Natural killer cell (primary cell): Measurements from ENCODE around the gene RBFOX2. TPM values are rescaled to one million over a fixed set of nuclear protein-coding genes. Genes with fewer than 3 reads are reported as not detected.

ENCODE experiments used
- ATAC-seq, 3 donors: fragments of 150-1000 bp in 2 of 3; fragments of 200-7000 bp in 1 of 3; cut with Tn5 transposase; 1 replicate in 1 of 3; 2 replicates in 2 of 3; pipeline ENCODE4 v1.10.0; 2021; ENCODE audit warnings: mild to moderate bottlenecking in 2 of 3, moderate library complexity in 2 of 3
- DNase-seq, 2 donors: peaks; one replicate each; pipeline versions ENCODE4 v3.0.0 to v3.0.0-alpha.2; 2013 to 2021; ENCODE audit warnings: mixed read lengths in 1 of 2
- H3K27ac ChIP-seq: one replicate; pipeline ENCODE4 v1.5.1; 2013; ENCODE audit warnings: mild to moderate bottlenecking, low read length
- H3K27me3 ChIP-seq: one replicate; pipeline ENCODE4 v1.6.1; 2013; ENCODE audit warnings: low read length; ENCODE audit not compliant: control insufficient read depth, insufficient read depth
- H3K36me3 ChIP-seq: one replicate; pipeline ENCODE4 v1.6.1; 2013; ENCODE audit warnings: low read length; ENCODE audit not compliant: control insufficient read depth, insufficient read depth
- H3K4me1 ChIP-seq: one replicate; pipeline ENCODE4 v1.6.1; 2013; ENCODE audit warnings: low read length; ENCODE audit not compliant: control insufficient read depth, insufficient read depth
- H3K4me3 ChIP-seq: one replicate; pipeline ENCODE4 v1.5.1; 2013; ENCODE audit warnings: low read length
- H3K9me3 ChIP-seq: one replicate; pipeline ENCODE4 v1.6.1; 2013; ENCODE audit warnings: low read length; ENCODE audit not compliant: control insufficient read depth, insufficient read depth
- H3K27ac Mint-ChIP-seq, 2 donors: one replicate each; pipeline ENCODE4 v1.8.0; 2022; ENCODE audit warnings: mild to moderate bottlenecking in 2 of 2, mixed read lengths in 2 of 2, moderate library complexity in 1 of 2
- H3K27me3 Mint-ChIP-seq, 2 donors: one replicate each; pipeline ENCODE4 v1.8.0; 2022; ENCODE audit warnings: low read depth in 2 of 2, mixed read lengths in 2 of 2
- H3K36me3 Mint-ChIP-seq: one replicate; pipeline ENCODE4 v1.8.0; 2022; ENCODE audit warnings: mixed read lengths
- H3K4me1 Mint-ChIP-seq, 2 donors: one replicate each; pipeline ENCODE4 v1.8.0; 2022; ENCODE audit warnings: mixed read lengths in 2 of 2
- H3K4me3 Mint-ChIP-seq: one replicate; pipeline ENCODE4 v1.8.0; 2022; ENCODE audit warnings: mild to moderate bottlenecking, moderate library complexity, mixed read lengths
- H3K9me3 Mint-ChIP-seq, 2 donors: one replicate each; pipeline ENCODE4 v1.8.0; 2022; ENCODE audit warnings: mixed read lengths in 2 of 2
- WGBS: methylation state at CpG from one replicate; pipeline ENCODE4 v1.1.7; 2013; ENCODE audit warnings: missing lambda C conversion rate; ENCODE audit not compliant: insufficient coverage; 5-methylcytosine and 5-hydroxymethylcytosine counted together
- intact Hi-C: fragments of 100-400 bp; cut with micrococcal nuclease; formaldehyde crosslinking; loops from one replicate; pipeline ENCODE4 v1.14.2; 2022
- total RNA-seq, 4 donors: library from RNA; stranded (reverse); fragments of 120-200 nt in 1 of 4; gene quantifications; one replicate each; pipeline versions ENCODE4 v1.2.3 to v1.2.4, GENCODE V29; 2013 to 2022
- TF ChIP-seq, protein P1 (sequence below): fragments of 200-600 bp; IDR thresholded peaks from one replicate; pipeline ENCODE4 v1.8.0; 2022; ENCODE audit warnings: antibody characterized with exemption

RBFOX2 gene
- total RNA-seq, 3 donors from 2014 or later (not counting 1 experiment from before 2014, with no cell fraction given) = 1.0 to 4.7 (median 3.0) TPM

DNA sequence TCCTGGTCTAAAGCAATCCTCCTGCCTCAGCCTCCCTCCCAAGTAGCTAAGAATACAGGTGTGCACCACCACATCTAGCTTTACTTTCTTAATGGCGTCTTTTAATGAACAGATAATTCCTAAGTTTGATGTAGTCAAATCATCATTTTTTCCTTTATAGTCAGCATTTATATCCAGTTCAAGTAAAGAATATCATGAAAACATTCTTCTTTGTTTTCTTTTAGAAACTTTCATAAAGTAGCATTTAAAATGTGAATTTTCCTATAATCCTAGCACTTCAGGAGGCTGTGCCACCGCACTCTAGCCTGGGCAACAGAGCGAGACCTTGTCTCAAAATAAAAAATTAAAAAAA lies 61.6 kb downstream of the RBFOX2 start:
- no peak overlapping the region for H3K27ac ChIP-seq
- no peaks in the 10 kb centered on the region for H3K36me3 ChIP-seq
- H3K9me3 ChIP-seq = no peaks in the 10 kb centered on the region
- TF ChIP-seq, protein P1, sequence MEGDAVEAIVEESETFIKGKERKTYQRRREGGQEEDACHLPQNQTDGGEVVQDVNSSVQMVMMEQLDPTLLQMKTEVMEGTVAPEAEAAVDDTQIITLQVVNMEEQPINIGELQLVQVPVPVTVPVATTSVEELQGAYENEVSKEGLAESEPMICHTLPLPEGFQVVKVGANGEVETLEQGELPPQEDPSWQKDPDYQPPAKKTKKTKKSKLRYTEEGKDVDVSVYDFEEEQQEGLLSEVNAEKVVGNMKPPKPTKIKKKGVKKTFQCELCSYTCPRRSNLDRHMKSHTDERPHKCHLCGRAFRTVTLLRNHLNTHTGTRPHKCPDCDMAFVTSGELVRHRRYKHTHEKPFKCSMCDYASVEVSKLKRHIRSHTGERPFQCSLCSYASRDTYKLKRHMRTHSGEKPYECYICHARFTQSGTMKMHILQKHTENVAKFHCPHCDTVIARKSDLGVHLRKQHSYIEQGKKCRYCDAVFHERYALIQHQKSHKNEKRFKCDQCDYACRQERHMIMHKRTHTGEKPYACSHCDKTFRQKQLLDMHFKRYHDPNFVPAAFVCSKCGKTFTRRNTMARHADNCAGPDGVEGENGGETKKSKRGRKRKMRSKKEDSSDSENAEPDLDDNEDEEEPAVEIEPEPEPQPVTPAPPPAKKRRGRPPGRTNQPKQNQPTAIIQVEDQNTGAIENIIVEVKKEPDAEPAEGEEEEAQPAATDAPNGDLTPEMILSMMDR = no peak
- no peaks in the 10 kb centered on the region for H3K9me3 Mint-ChIP-seq
- intact Hi-C loops = no loop called here
- no peaks in the 10 kb centered on the region for H3K27me3 ChIP-seq
- DNase-seq (no peak), ATAC-seq (no peak)
- H3K36me3 Mint-ChIP-seq = no peaks in the 10 kb centered on the region
- no peaks in the 10 kb centered on the region for H3K4me1 ChIP-seq
- no peak overlapping the region for H3K4me3 Mint-ChIP-seq
- WGBS = 100% methylated on average over 2 of the region's 3 CpGs
- no peaks in the 10 kb centered on the region for H3K4me1 Mint-ChIP-seq
- H3K4me3 ChIP-seq = no peak overlapping the region
- peaks cover 9 to 16% of the 10 kb centered on the region in 2 donors for H3K27me3 Mint-ChIP-seq
- H3K27ac Mint-ChIP-seq = no peak overlapping the region

DNA sequence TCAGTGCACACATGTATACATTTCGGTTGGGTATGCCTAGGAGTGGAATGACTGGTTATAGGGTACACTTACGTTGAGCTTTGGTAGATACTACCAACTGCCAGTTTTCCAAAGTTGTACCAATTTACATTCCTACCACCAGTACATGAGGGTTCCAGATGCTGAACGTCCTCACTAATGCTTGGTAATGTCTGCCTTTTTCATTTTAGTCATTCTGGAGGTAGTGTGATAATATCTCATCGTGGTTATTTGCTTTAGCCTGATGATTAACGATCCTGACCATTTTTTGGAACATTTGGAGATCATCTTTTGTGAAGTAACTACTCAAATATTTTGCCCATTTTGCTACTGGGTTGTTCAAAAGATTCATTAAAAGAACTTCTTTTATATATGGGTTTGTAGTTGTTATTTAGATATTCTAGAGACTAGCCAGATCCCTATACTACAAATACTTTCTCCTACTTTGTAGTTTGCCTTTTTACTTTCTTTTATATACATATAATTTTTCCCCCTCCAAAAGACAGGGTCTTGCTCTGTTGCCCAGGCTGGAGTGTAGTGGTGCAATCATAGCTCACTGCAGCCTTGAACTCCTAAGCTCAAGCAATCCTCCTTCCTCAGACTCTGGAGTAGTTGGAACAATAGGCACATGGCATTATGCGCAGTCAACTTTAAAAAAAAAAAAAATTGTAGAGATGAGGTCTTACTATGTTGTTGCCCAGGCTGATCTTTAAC lies 62.1 kb downstream of the RBFOX2 start:
- DNase-seq = no peak
- H3K36me3 Mint-ChIP-seq = no peaks in the 10 kb centered on the region
- 78% methylated on average over 3 of the region's 6 CpGs for WGBS
- H3K4me3 Mint-ChIP-seq = no peak overlapping the region
- no peaks in the 10 kb centered on the region for H3K4me1 ChIP-seq
- intact Hi-C loops = no loop called here
- no peaks in the 10 kb centered on the region for H3K36me3 ChIP-seq
- H3K9me3 Mint-ChIP-seq = no peaks in the 10 kb centered on the region
- H3K4me1 Mint-ChIP-seq = no peaks in the 10 kb centered on the region
- H3K27ac ChIP-seq = no peak overlapping the region
- H3K4me3 ChIP-seq = no peak overlapping the region
- no peak overlapping the region for H3K27ac Mint-ChIP-seq
- TF ChIP-seq, protein P1 = no peak
- no peak for ATAC-seq
- H3K27me3 ChIP-seq = no peaks in the 10 kb centered on the region
- no peaks in the 10 kb centered on the region for H3K9me3 ChIP-seq
- peaks cover 15 to 18% of the 10 kb centered on the region in 2 donors for H3K27me3 Mint-ChIP-seq

DNA sequence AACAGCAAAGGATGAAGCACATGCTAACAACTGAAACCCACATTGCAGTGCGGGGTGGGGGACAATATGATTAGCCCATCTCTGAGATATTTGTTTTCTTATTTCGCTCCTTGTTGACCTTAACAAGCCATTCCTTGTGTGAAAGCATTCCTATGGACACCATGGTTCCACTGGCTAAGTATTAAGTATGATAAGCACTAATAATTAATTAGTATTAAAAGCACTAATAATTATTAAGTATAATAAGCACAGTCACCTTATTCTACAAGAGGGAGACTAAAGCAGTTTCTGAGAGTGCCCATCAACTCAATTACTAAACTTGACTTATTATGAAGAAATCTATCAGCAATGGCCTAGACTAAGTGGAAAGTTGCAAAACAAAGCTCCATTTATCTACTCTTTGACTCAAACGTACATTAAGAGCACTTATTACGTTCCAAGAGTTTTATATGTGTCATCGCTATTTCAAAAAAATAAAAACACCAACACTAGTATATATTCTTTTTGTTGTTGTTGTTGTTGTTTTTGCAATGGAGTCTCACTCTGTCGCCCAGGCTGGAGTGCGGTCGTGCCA lies 65.3 kb downstream of the RBFOX2 start:
- H3K27ac Mint-ChIP-seq = no peak overlapping the region
- ATAC-seq (no peak), DNase-seq (no peak)
- Histone ChIP-seq H3K4me1 (no peaks in the 10 kb centered on the region), H3K27ac (no peak overlapping the region), H3K9me3 (no peaks in the 10 kb centered on the region), H3K4me3 (no peak overlapping the region), H3K27me3 (no peaks in the 10 kb centered on the region), H3K36me3 (no peaks in the 10 kb centered on the region)
- no peaks in the 10 kb centered on the region for H3K36me3 Mint-ChIP-seq
- intact Hi-C loops = no loop called here
- H3K9me3 Mint-ChIP-seq = no peaks in the 10 kb centered on the region
- H3K4me3 Mint-ChIP-seq = no peak overlapping the region
- WGBS = 79% methylated on average over 6 of the region's 8 CpGs
- H3K27me3 Mint-ChIP-seq = peaks cover 23% of the 10 kb centered on the region in 2 donors
- no peaks in the 10 kb centered on the region for H3K4me1 Mint-ChIP-seq
- TF ChIP-seq, protein P1 = no peak
